HG03457 (cell line): ENCODE measurements around the gene PFKFB2.

Experiments
- ATAC-seq: cut with Tn5 transposase; IDR thresholded peaks from one replicate; pipeline ENCODE4 v1.9.1; 2021; ENCODE audit warnings: moderate number of reproducible peaks; ENCODE audit not compliant: unreplicated experiment

PFKFB2 gene

DNA sequence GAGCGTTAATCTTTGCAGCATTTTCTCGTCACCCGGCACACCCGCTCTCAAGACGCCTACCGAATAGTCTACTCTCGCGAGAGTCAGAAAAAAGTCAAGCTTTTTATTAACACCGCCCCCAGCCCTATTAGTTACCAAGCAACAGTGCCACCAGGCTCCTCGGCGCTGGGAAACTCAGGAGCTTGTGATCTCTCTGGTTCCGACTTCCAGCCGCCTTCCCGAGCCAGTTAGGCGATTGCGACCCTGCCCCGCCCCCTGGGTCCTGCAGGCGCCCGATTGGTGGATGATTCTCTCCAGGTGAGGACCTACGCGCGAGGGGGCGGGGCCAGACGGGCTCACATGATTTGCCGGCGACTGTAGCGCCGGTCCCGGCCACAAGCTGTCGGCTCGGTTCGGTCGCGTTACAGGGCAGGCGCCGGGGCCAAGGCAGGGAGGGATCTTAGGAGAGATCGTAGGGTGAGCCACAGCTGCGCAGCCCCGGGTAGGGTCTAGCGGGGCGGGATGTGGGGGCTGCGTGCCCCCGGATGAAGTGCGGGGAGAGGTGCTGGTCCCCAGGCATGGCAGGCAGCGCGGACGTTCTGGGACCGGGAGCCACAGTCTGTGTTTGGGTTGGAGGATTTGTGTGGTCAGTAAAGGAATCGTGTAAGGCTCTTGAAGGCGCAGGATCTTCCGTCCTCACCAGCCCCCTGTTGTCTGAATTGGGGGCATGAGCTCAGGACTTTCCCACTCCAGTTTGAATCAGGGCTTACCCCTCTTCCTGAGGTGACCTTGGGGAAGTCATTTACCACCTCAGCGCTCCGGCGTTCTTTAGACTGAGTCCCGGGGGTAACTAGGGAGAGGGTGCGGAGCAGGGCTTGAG, at the start of gene PFKFB2:
Gene PFKFB2, plus strand, starts transcription at position 365 of the 859 bp plus-strand sequence. CDS start 1,443 bp downstream, outside the sequence.
- peak; percentile 64 for ATAC-seq

GRCh38 chr1:207004931-207005830, 47.9 kb upstream of the PFKFB2 start:
- no peak for ATAC-seq

GRCh38 chr1:207006083-207006482, 47.0 kb upstream of the PFKFB2 start:
- ATAC-seq: no peak

DNA sequence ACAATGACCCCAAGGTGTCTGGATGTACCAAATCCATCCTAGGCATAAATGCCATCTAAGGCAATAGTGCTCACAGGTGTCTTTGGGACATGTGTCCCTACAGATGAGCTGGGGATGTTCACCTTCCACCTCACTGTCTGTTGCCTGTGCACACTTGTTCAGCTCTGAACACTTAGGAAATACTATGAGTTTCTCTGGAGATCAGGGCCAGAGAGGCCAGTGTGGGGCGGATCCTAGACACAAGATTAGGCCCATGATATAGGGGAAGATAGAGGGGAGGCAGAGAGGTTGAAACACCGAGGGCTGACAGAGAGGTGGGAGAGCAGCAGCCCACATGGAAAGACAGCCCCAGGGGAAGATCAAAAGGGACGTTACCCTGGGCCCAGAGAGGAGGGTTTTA, 46.2 kb upstream of the PFKFB2 start:
- ATAC-seq: no peak

- ATAC-seq: no peak
Measured at GRCh38 chr1:207007352-207008033, 45.6 kb upstream of the PFKFB2 start.

DNA sequence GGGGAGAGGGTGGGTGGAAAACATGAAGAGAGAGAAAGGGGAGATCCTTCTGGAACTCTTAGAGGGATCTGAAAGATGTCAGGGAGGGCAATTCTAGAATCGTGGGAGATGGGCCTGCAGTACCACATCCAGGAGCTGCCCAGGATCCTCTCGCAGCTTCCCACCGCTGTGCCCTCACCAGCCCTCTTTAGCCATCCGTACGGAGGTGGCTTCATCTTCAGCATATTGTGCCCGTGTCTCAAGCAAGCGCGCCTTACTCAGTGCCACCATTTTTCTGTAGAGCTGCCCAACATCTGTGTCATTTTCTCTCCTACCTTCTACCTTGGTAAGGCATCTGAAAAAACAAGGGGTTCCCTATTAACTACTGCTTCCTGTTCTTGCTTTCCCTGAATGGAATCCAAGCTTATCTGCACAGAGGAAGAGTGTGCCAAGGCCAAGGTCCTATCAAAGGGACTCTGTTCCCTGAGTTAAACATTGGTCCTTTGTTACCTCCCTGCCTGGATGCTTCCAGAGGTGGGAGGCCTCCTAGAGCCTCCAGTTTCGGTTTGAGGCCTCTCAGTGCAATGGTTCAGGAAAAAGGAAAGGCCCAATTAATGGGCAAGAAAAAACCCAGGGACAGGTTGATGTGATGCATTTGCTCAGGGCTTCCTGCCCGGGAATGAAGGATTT, 43.8 kb upstream of the PFKFB2 start:
- no peak for ATAC-seq

DNA sequence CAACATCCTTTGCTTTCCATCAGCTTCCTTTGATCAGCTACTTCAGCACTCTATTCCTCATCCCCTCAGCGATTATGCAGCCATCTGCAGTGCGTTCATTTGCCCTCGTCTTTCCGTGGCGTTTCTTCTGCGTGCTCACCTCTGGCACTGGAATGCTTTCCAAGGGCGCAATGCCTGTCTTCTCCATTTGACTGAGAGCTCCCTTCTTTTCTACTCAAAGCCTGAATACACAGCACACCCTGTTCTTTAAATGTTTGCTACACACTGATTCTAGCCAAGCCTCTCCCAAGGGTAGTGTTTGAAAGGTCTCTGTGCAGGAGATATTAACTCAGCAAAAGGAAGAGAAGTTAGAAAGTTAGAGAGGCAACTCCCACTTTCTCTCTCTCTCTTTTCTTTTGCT, 43.1 kb upstream of the PFKFB2 start:
- no peak for ATAC-seq

DNA sequence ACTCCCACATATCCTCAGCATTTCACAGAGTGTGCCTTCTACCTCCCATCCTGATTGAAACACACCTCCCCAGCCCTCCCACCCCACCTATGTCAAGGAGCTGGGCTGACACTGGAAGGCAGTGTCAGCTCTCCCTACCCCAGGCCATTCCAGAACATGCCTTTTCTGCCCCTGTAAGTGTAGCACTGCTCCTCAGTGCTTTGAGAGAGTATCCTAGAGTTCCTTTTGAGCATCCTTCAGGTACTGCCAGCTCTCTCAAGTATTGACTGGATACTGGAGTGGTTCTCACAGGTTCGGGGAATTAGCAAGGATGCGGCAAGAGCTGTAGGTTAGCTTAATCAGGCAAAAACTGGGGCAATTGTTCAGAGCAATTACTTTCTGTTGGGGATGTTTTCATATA, 42.3 kb upstream of the PFKFB2 start:
- ATAC-seq: no peak

- ATAC-seq: no peak
Measured at GRCh38 chr1:207013321-207014085, 39.6 kb upstream of the PFKFB2 start.

GRCh38 chr1:207014728-207015127, 38.3 kb upstream of the PFKFB2 start:
- no peak for ATAC-seq

GRCh38 chr1:207015791-207016190, 37.3 kb upstream of the PFKFB2 start:
- ATAC-seq: no peak

- no peak for ATAC-seq
Measured at GRCh38 chr1:207017615-207018559, 35.2 kb upstream of the PFKFB2 start.

DNA sequence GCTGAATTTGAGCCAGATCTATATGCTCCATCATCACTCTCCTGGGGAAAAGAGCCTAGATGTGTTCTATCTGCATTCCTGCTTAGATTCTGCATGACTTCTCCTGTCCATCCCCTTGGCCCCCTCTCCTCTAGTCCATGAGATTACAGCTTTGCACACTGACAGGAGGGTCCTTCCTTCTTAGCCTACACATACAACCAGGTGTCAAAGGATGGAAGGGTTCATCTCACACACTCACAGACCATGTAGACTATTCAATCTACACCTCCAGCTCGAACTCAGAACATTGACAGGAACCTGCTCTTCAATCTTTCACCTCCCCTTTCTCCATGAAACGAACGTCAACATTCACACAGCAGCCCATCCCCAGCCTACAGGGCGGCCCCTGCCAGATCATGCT, 34.4 kb upstream of the PFKFB2 start:
- no peak for ATAC-seq

GRCh38 chr1:207019161-207019560, 33.9 kb upstream of the PFKFB2 start:
- ATAC-seq: no peak

- ATAC-seq: no peak
Measured at GRCh38 chr1:207019661-207020060, 33.4 kb upstream of the PFKFB2 start.

- ATAC-seq: no peak
Measured at GRCh38 chr1:207020065-207020708, 32.9 kb upstream of the PFKFB2 start.

- ATAC-seq: no peak
Measured at GRCh38 chr1:207020709-207021107, 32.4 kb upstream of the PFKFB2 start.

- ATAC-seq: no peak
Measured at GRCh38 chr1:207021139-207021861, 31.8 kb upstream of the PFKFB2 start.
